Hepatocyte (in vitro differentiated cells): Measurements from ENCODE around the gene SLC12A6.

Experiments
- CTCF ChIP-seq: fragments of 200-600 bp; sonication (generic); IDR thresholded peaks from 2 replicates; pipeline ENCODE4 v1.5.1; 2016; ENCODE audit warnings: antibody characterized with exemption, mild to moderate bottlenecking; ENCODE audit not compliant: poor library complexity
- EZH2 ChIP-seq: fragments of 200-600 bp; sonication (generic); IDR thresholded peaks from 2 replicates; pipeline ENCODE4 v1.6.1; 2016; ENCODE audit warnings: antibody characterized with exemption, mild to moderate bottlenecking, borderline replicate concordance
- EZH2phosphoT487 ChIP-seq: fragments of 200-600 bp; sonication (generic); IDR thresholded peaks from one replicate; pipeline ENCODE4 v1.6.1; 2018; ENCODE audit warnings: antibody characterized with exemption, mild to moderate bottlenecking, low read depth, moderate library complexity; ENCODE audit not compliant: unreplicated experiment, severe bottlenecking

GRCh38 chr15:34336231-34336990 lies 1.2 kb downstream of the SLC12A6 start:
- no peak for TF ChIP-seq CTCF
- no peak for TF ChIP-seq EZH2
- TF ChIP-seq EZH2phosphoT487 = no peak
